ENCODE data around the gene LMF1.

The LMF1 gene

DNA sequence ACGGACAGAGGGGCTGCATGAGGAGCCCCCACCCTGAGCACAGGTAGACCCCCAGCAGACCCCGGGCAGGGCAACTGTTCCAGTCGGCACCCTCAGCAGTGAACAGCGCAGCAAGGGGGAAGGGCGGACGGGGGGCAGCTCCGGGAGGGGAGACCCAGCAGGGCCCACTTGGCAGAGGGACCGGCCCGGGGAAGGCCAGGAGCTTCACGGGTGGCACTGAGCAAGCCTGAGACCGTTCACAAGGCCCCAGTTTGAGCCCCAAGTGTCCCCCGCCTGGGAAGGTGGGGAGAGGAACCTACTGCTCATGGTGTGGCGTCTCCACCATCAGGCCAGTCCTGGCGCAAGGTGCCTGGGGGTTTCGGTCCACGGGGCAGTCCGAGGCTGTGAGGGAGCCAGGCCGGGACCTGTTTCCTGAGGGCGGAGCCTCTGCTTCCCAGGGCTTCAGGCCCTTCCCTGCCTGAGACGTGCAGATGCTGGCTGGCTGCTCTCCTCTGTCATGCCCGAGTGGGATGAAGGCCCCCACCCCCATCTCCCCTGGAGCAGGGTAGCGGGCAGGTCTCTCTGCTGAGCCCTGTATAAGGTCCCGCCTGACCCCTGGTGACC, 115.9 kb downstream of the LMF1 start:
- TF ChIP-seq, protein P1, sequence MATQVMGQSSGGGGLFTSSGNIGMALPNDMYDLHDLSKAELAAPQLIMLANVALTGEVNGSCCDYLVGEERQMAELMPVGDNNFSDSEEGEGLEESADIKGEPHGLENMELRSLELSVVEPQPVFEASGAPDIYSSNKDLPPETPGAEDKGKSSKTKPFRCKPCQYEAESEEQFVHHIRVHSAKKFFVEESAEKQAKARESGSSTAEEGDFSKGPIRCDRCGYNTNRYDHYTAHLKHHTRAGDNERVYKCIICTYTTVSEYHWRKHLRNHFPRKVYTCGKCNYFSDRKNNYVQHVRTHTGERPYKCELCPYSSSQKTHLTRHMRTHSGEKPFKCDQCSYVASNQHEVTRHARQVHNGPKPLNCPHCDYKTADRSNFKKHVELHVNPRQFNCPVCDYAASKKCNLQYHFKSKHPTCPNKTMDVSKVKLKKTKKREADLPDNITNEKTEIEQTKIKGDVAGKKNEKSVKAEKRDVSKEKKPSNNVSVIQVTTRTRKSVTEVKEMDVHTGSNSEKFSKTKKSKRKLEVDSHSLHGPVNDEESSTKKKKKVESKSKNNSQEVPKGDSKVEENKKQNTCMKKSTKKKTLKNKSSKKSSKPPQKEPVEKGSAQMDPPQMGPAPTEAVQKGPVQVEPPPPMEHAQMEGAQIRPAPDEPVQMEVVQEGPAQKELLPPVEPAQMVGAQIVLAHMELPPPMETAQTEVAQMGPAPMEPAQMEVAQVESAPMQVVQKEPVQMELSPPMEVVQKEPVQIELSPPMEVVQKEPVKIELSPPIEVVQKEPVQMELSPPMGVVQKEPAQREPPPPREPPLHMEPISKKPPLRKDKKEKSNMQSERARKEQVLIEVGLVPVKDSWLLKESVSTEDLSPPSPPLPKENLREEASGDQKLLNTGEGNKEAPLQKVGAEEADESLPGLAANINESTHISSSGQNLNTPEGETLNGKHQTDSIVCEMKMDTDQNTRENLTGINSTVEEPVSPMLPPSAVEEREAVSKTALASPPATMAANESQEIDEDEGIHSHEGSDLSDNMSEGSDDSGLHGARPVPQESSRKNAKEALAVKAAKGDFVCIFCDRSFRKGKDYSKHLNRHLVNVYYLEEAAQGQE (IDR thresholded peaks at IDR 0.05; ENCODE audit: insufficient read depth in 1 of 2, low read depth in 2 of 2, low read length in 2 of 2), result no peak
- no peak for TF ChIP-seq TAF1 (IDR thresholded peaks at IDR 0.05; ENCODE audit: borderline replicate concordance, insufficient read depth, low read length)
- no peak for TF ChIP-seq SIN3A (IDR thresholded peaks at IDR 0.05; ENCODE audit: borderline replicate concordance, insufficient read depth, low read length)
- TF ChIP-seq POLR2AphosphoS5 (IDR thresholded peaks at IDR 0.05; ENCODE audit: low read depth, low read length), result no peak
- TF ChIP-seq FOXP2 (optimal IDR thresholded peaks at IDR 0.05; ENCODE audit: borderline replicate concordance, extremely low read depth, extremely low read length, insufficient read depth), result no peak

DNA sequence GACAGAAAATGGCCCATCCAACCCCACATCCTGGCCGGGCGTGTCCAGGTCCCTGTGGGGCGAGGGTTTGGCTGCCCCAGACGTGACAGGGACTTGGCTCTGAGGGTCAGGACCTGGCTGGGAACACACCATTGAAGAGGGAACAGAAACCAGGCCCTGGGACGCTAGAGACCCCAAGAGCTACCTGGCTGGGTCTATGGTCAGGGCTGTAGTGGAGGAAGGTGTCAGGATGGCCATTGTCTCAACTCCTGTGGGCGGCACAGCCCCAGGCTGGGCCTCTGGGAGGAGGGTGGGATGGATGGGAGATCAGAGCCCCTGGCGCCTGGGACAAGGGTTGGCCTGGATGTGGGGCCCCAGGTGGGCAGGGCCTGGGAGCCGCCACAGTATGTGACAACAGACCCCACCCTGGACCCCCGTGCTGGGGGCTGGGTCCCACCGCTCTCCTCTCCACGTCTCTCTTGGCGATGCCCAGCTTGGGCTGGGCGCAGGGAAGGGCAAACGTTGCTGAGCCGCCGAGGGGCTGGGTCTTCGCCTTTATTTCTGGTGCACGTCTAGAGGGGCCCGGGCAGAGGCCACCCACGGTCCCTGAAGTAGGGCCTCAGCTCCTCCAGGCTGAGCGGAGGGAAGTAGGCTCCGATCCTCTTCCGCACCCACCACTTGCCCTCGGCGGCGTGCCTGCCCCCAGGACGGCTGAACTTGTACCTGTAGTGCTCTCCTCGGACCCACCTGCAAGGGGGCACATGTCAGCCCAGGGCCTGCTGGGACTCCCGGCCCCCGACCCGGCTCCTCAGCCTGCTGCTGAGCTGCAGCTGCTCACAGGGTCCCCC, 116.6 kb downstream of the LMF1 start:
- TF ChIP-seq POLR2AphosphoS5 (IDR thresholded peaks at IDR 0.05; ENCODE audit: low read depth, low read length) (no peak), SIN3A (IDR thresholded peaks at IDR 0.05; ENCODE audit: borderline replicate concordance, insufficient read depth, low read length) (no peak)

DNA sequence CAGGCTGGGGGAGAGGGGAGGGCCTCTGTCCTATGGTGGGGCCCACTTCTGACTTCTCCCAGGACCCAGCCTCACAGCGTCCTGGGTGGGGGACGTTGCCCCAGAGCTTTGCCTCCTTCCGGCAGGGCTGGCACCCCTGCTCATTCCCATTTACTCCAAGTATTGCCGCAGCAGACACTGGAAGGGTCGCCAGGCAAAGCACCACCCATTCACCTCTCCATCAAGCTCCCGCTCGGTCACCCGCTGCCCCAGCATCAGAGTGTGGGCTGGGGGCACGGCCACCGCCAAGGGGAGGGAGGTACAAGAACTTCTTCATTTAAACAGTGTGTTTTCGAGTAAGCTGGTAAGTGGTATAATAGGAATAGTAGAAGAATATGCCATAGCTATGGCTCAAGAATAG, 117.5 kb downstream of the LMF1 start:
- TF ChIP-seq FOXP2 (optimal IDR thresholded peaks at IDR 0.05; ENCODE audit: borderline replicate concordance, extremely low read depth, extremely low read length, insufficient read depth) (no peak), TAF1 (IDR thresholded peaks at IDR 0.05; ENCODE audit: borderline replicate concordance, insufficient read depth, low read length) (no peak), POLR2AphosphoS5 (IDR thresholded peaks at IDR 0.05; ENCODE audit: low read depth, low read length) (no peak), SIN3A (IDR thresholded peaks at IDR 0.05; ENCODE audit: borderline replicate concordance, insufficient read depth, low read length) (no peak)
- TF ChIP-seq, protein P1 (IDR thresholded peaks at IDR 0.05; ENCODE audit: insufficient read depth in 1 of 2, low read depth in 2 of 2, low read length in 2 of 2), result no peak

DNA sequence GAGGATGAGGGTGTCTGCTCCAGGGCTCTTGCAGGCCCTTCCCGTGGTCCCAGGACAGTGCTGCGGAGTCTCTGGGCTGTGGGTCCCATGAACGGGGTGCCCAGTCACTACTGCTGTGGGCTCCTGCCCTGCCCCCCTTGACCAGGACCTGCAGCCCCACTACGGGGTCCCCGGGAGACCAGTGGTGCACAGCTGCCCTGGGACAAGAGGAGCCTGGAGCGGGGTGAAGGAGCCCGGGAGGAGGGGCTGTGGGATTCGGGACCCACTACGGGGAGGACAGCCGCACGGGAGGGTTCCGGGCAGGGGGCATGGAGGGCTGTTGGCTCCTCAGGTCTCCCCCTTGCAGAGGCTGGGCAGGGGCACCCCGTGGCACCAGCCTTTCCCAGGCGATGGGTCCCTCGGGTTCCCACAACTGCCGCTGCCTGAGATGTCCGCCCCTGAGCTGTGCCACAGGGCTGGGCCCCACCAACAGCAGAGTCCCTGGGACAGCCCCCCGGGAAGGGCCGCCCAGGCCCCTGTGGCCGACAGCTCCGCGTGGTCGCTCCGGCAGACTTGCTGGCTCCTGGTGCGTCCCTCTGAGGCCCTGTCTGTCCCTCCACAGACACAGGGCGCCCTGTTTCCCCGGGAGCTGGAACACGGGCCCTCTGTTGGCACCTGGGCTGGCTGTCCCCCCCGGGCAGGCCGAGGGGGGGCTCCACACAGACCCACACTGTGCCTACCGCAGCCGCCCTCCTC, 118.2 kb downstream of the LMF1 start:
- TF ChIP-seq POLR2AphosphoS5 (IDR thresholded peaks at IDR 0.05; ENCODE audit: low read depth, low read length) (no peak), FOXP2 (optimal IDR thresholded peaks at IDR 0.05; ENCODE audit: borderline replicate concordance, extremely low read depth, extremely low read length, insufficient read depth) (no peak), TAF1 (IDR thresholded peaks at IDR 0.05; ENCODE audit: borderline replicate concordance, insufficient read depth, low read length) (no peak), SIN3A (IDR thresholded peaks at IDR 0.05; ENCODE audit: borderline replicate concordance, insufficient read depth, low read length) (no peak)
- TF ChIP-seq, protein P1 (IDR thresholded peaks at IDR 0.05; ENCODE audit: insufficient read depth in 1 of 2, low read depth in 2 of 2, low read length in 2 of 2), result no peak

DNA sequence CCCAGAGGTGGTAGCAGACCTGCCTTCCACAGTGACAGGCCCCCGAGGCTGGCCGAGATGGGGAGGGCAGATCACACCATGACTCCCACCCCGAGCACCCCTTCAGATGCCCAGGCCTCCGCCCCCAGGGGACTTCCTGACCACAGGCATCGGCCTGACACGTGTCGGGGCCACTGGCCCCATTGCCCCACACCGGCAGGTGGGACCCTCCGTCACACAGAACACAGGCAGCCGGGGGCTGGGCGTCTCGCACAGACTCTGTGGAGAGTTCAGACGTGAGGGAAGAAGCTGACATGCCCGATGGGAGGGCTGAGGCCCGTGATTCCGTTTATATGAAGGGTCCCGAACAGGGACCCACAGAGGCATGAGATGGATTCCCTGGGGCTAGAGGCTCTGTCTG, 118.9 kb downstream of the LMF1 start:
- TF ChIP-seq, protein P1 (IDR thresholded peaks at IDR 0.05; ENCODE audit: insufficient read depth in 1 of 2, low read depth in 2 of 2, low read length in 2 of 2), result no peak
- TF ChIP-seq POLR2AphosphoS5 (IDR thresholded peaks at IDR 0.05; ENCODE audit: low read depth, low read length), result no peak
- TF ChIP-seq SIN3A (IDR thresholded peaks at IDR 0.05; ENCODE audit: borderline replicate concordance, insufficient read depth, low read length), result no peak
- TF ChIP-seq TAF1 (IDR thresholded peaks at IDR 0.05; ENCODE audit: borderline replicate concordance, insufficient read depth, low read length), result no peak
- no peak for TF ChIP-seq FOXP2 (optimal IDR thresholded peaks at IDR 0.05; ENCODE audit: borderline replicate concordance, extremely low read depth, extremely low read length, insufficient read depth)

Measured in PFSK-1 (cell line).